Calu3 (cell line): ENCODE results near the gene TLN1. TPM values are rescaled to one million over a fixed set of nuclear protein-coding genes. Genes with fewer than 3 reads are reported as not detected.

Experiments
- BruUV-seq: library from RNA; stranded (reverse); fragments of 400-500 nt; replicated peaks from 2 replicates; lab custom pipeline; 2021; lab: Mats Ljungman, UMichigan
- CTCF ChIA-PET: fragments of 300-600 bp; sonication (Branson Sonifier 250); formaldehyde crosslinking; loops from one replicate; lab custom pipeline; 2022; ENCODE audit warnings: antibody characterized with exemption; lab: Charles Lee
- DNase-seq: peaks from one replicate; pipeline ENCODE4 v3.0.0; 2022
- H3K27ac Mint-ChIP-seq: one replicate; pipeline ENCODE4 v1.8.0; 2022; ENCODE audit warnings: mixed read lengths; ENCODE audit not compliant: unreplicated experiment
- H3K27me3 Mint-ChIP-seq: one replicate; pipeline ENCODE4 v1.8.0; 2022; ENCODE audit warnings: mixed read lengths; ENCODE audit not compliant: unreplicated experiment
- H3K36me3 Mint-ChIP-seq: one replicate; pipeline ENCODE4 v1.8.0; 2022; ENCODE audit warnings: mild to moderate bottlenecking, moderate library complexity, mixed read lengths; ENCODE audit not compliant: insufficient read depth, unreplicated experiment
- H3K4me1 Mint-ChIP-seq: one replicate; pipeline ENCODE4 v1.8.0; 2022; ENCODE audit warnings: mild to moderate bottlenecking, low read depth, mixed read lengths; ENCODE audit not compliant: unreplicated experiment
- H3K4me3 Mint-ChIP-seq: one replicate; pipeline ENCODE4 v1.8.0; 2022; ENCODE audit warnings: mild to moderate bottlenecking, low read depth, moderate library complexity, mixed read lengths; ENCODE audit not compliant: unreplicated experiment
- H3K9me3 Mint-ChIP-seq: one replicate; pipeline ENCODE4 v1.8.0; 2022; ENCODE audit warnings: low read depth, mixed read lengths; ENCODE audit not compliant: unreplicated experiment
- intact Hi-C: fragments of 100-400 bp; cut with micrococcal nuclease; formaldehyde crosslinking; loops from one replicate; pipeline ENCODE4 v1.10.0; 2022; ENCODE audit not compliant: unreplicated experiment
- microRNA-seq: library from miRNA; unstranded; fragments of <30 nt; microRNA quantifications from one replicate; pipeline ENCODE4 v1.2.0, GENCODE V29; 2022
- total RNA-seq: library from RNA; stranded (reverse); gene quantifications from 2 replicates; pipeline ENCODE4 v1.2.3, GENCODE V29; 2022
- TF ChIP-seq, protein P1 (sequence below): fragments of 200-600 bp; IDR thresholded peaks from one replicate; pipeline ENCODE4 v1.8.0; 2022; ENCODE audit warnings: antibody characterized with exemption; ENCODE audit not compliant: unreplicated experiment

Gene TLN1
- total RNA-seq, 1 experiment from 2014 or later = 98.7 TPM

GRCh38 chr9:35651956-35652828 is 79.8 kb downstream of the TLN1 start:
- DNase-seq = no peak
- Mint-ChIP-seq H3K9me3 (no peaks in the 10 kb centered on the region), H3K4me1 (peaks cover 12% of the 10 kb centered on the region), H3K36me3 (peaks cover 3% of the 10 kb centered on the region), H3K27me3 (peaks cover 19% of the 10 kb centered on the region), H3K27ac (no peak overlapping the region), H3K4me3 (no peak overlapping the region)
- TF ChIP-seq, protein P1, sequence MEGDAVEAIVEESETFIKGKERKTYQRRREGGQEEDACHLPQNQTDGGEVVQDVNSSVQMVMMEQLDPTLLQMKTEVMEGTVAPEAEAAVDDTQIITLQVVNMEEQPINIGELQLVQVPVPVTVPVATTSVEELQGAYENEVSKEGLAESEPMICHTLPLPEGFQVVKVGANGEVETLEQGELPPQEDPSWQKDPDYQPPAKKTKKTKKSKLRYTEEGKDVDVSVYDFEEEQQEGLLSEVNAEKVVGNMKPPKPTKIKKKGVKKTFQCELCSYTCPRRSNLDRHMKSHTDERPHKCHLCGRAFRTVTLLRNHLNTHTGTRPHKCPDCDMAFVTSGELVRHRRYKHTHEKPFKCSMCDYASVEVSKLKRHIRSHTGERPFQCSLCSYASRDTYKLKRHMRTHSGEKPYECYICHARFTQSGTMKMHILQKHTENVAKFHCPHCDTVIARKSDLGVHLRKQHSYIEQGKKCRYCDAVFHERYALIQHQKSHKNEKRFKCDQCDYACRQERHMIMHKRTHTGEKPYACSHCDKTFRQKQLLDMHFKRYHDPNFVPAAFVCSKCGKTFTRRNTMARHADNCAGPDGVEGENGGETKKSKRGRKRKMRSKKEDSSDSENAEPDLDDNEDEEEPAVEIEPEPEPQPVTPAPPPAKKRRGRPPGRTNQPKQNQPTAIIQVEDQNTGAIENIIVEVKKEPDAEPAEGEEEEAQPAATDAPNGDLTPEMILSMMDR = no peak
- intact Hi-C loops = no loop called here
- BruUV-seq = no TSS peak
- CTCF ChIA-PET = no interaction called here

DNA sequence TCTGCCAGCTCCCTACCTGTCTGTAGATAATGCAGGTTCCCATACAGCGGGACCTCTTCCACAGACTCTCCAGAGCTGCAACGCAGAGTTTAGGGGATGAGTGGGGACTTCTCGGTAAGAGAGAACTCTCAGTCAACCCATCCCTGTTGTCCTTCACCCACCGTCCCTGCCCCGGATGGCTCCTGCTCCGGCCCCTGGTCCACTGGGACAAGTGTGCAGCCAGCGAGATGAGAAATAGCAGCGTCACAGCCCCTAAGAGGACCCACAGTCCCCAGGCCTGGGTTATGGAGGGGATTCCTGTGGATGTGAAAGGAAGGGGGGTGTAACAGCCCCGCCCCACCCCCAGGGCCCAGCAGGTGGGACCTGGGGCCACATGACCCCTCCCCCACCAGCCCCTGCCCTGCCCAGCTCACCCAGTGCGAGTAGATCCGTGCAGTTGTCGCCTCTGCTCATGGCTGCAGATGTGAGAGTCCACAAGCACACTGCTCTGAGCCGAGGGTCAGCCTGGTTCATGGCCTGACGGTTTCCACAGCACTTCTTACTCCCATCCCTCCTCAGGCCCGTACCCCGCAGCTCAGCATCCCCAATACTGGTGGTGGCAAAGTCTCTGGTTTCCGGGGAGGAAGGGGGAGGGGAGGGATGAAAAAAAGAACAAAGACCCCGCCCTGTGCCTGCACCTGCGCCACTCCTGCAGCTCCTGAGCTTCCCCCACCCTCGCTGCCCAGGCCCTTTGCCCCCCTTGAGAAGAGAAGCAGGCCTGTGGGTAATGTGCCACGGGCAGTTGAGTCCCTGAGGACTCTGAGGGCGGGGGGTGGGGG is 81.4 kb downstream of the TLN1 start, which contains the start of gene SIT1:
Gene SIT1, minus strand, starts transcription at position 591 of the 818 bp plus-strand sequence. Its CDS starts 78 bp downstream, at position 513.
- no TSS peak for BruUV-seq
- Mint-ChIP-seq H3K36me3 (peaks cover 12% of the 10 kb centered on the region), H3K9me3 (no peaks in the 10 kb centered on the region), H3K4me3 (no peak within 1 kb of the TSS), H3K27ac (no peak within 1 kb of the TSS), H3K27me3 (peaks cover 22% of the 10 kb centered on the region), H3K4me1 (peaks cover 12% of the 10 kb centered on the region)
- CTCF ChIA-PET = no interaction called here
- TF ChIP-seq, protein P1 = no peak
- intact Hi-C loops = no loop called here
- DNase-seq = no peak

GRCh38 chr9:35649431-35650340 is 82.3 kb downstream of the TLN1 start:
- TF ChIP-seq, protein P1 = no peak
- Mint-ChIP-seq H3K27me3 (peaks cover 22% of the 10 kb centered on the region), H3K4me3 (no peak overlapping the region), H3K4me1 (peaks cover 12% of the 10 kb centered on the region), H3K9me3 (no peaks in the 10 kb centered on the region), H3K36me3 (peaks cover 12% of the 10 kb centered on the region), H3K27ac (no peak overlapping the region)
- intact Hi-C loops = no loop called here
- BruUV-seq = no TSS peak
- no peak for DNase-seq
- CTCF ChIA-PET = interaction anchor here (1.1 kb wide), 1 partner anchor 15 kb away, joined by 3 read pairs; the partner anchor contains the start of gene ARHGEF39

Small RNA genes lying within 50 kb of the gene (microRNA-seq; reads per million reads assigned to microRNA genes)
- not detected for gene MIR6852
- gene MIR6853 = not detected

Other genes with a start within 250 kb of the TLN1 start
- gene RUSC2, start 242.1 kb downstream of the TLN1 start, total RNA-seq = 8.6 and 10.5 TPM in 2 replicates
- 20.9 and 24.6 TPM in 2 replicates for gene TESK1, start 126.9 kb downstream of the TLN1 start, total RNA-seq
- 0.38 and 0.73 TPM in 2 replicates for gene CD72, start 113.8 kb downstream of the TLN1 start, total RNA-seq
- not detected in 2 replicates for gene SIT1, start 81.3 kb downstream of the TLN1 start, total RNA-seq
- 8,471 and 11,520 TPM in 2 replicates for gene RMRP, start 74.2 kb downstream of the TLN1 start, total RNA-seq
- 7.9 and 8.0 TPM in 2 replicates for gene CCDC107, start 73.9 kb downstream of the TLN1 start, total RNA-seq
- gene ARHGEF39, start 67.0 kb downstream of the TLN1 start, total RNA-seq = 14.2 and 15.4 TPM in 2 replicates
- gene CA9, start 58.3 kb downstream of the TLN1 start, total RNA-seq = 0.64 and 0.76 TPM in 2 replicates
- 138 and 145 TPM in 2 replicates for gene TPM2, start 42.3 kb downstream of the TLN1 start, total RNA-seq
- gene CREB3, start 471 bp upstream of the TLN1 start, total RNA-seq = 26.5 and 29.4 TPM in 2 replicates
- gene GBA2, start 17.0 kb upstream of the TLN1 start, total RNA-seq = 62.4 and 62.7 TPM in 2 replicates
- 26.6 and 31.6 TPM in 2 replicates for gene RGP1, start 17.1 kb upstream of the TLN1 start, total RNA-seq
- not detected in 2 replicates for gene MSMP, start 22.1 kb upstream of the TLN1 start, total RNA-seq
- 16.8 and 19.2 TPM in 2 replicates for gene NPR2, start 59.4 kb upstream of the TLN1 start, total RNA-seq
- 0.97 and 1.2 TPM in 2 replicates for gene SPAG8, start 80.1 kb upstream of the TLN1 start, total RNA-seq
- 33.9 and 39.7 TPM in 2 replicates for gene HINT2, start 82.8 kb upstream of the TLN1 start, total RNA-seq
- not detected in 2 replicates for gene FAM221B, start 96.5 kb upstream of the TLN1 start, total RNA-seq
- gene TMEM8B, start 97.0 kb upstream of the TLN1 start, total RNA-seq = 2.5 and 3.7 TPM in 2 replicates
- not detected in 2 replicates for gene OR13J1, start 138.2 kb upstream of the TLN1 start, total RNA-seq
- gene HRCT1, start 174.0 kb upstream of the TLN1 start, total RNA-seq = 0.69 and 0.90 TPM in 2 replicates
- gene SPAAR, start 177.3 kb upstream of the TLN1 start, total RNA-seq = not detected in 2 replicates
- not detected in 2 replicates for gene OR2S2, start 226.0 kb upstream of the TLN1 start, total RNA-seq